ENCODE measurements around the gene TMEM150B.

- TF ChIP-seq CTCF (conservative IDR thresholded peaks at IDR 0.05; ENCODE audit: low read length) (no peak), EZH2phosphoT487 (IDR thresholded peaks at IDR 0.05; ENCODE audit: borderline replicate concordance, low read depth, low read length) (no peak)
Observed at GRCh38 chr19:55279340-55279739, 45.8 kb downstream of the TMEM150B start.
